A549 (cell line): ENCODE measurements around the gene ASAP2. TPM values are rescaled to one million over a fixed set of nuclear protein-coding genes. Genes with fewer than 3 reads are reported as not detected.

Experiments
- ATAC-seq, 2 experiments: fragments of 200-7000 bp in 1 of 2; fragments of >200 bp in 1 of 2; cut with Nextera tagmentation in 1 of 2; cut with Tn5 transposase in 1 of 2; 3 replicates each; pipeline versions ENCODE4 v1.8.0 to v1.9.1; 2018 to 2020; ENCODE audit warnings: mild to moderate bottlenecking in 1 of 2, moderate library complexity in 1 of 2
- CTCF ChIA-PET: fragments of 300-600 bp; sonication (Branson Sonifier 250); formaldehyde crosslinking; extraction: SDS; loops from one replicate; lab custom pipeline; 2021; ENCODE audit warnings: antibody characterized with exemption, inconsistent platforms; lab: Yijun Ruan, JAX
- POLR2A ChIA-PET: fragments of 350-600 bp; formaldehyde crosslinking; extraction: SDS; loops from one replicate; lab custom pipeline; 2021; ENCODE audit warnings: antibody characterized with exemption, inconsistent platforms; lab: Yijun Ruan, JAX
- DNase-seq, 2 experiments: peaks; one replicate each; pipeline versions ENCODE4 v3.0.0 to v3.0.0-alpha.2; 2011 to 2016; ENCODE audit warnings: low read depth in 1 of 2, low spot score in 1 of 2
- FAIRE-seq: peaks from 2 replicates; lab custom pipeline; 2011; peaks lifted over from hg19 to GRCh38; lab: Jason Lieb, UNC
- H3K27ac ChIP-seq, 2 experiments: fragments of >200 bp; sonication (Bioruptor Twin); formaldehyde crosslinking; 3 replicates each; pipeline ENCODE4 v1.5.1; 2016 to 2017
- H3K4me1 ChIP-seq: fragments of >200 bp; sonication (Bioruptor Twin); formaldehyde crosslinking; 3 replicates; pipeline ENCODE4 v1.6.1; 2016
- H3K4me2 ChIP-seq: fragments of >200 bp; sonication (Bioruptor Twin); formaldehyde crosslinking; 3 replicates; pipeline ENCODE4 v1.6.1; 2016
- H3K4me3 ChIP-seq: fragments of >200 bp; sonication (Bioruptor Twin); formaldehyde crosslinking; 3 replicates; pipeline ENCODE4 v1.5.1; 2016
- H3K9me3 ChIP-seq: fragments of >200 bp; sonication (Bioruptor Twin); formaldehyde crosslinking; 3 replicates; pipeline ENCODE4 v1.6.1; 2016
- CHD2 ChIP-seq: fragments of 150-350 bp; IDR thresholded peaks from 2 replicates; pipeline ENCODE4 v1.6.1; 2014; ENCODE audit warnings: low read length; ENCODE audit not compliant: partially characterized antibody
- EHMT2 ChIP-seq: fragments of 200-600 bp; sonication (generic); IDR thresholded peaks from 2 replicates; pipeline ENCODE4 v1.6.1; 2016; ENCODE audit warnings: antibody characterized with exemption, low read depth, mild to moderate bottlenecking, moderate library complexity
- EP300 ChIP-seq, 2 experiments: fragments of >200 bp; sonication (Bioruptor Twin); formaldehyde crosslinking; IDR thresholded peaks; 2 replicates in 1 of 2; 3 replicates in 1 of 2; pipeline ENCODE4 v1.6.1; 2016 to 2017
- FOSB ChIP-seq: fragments of 250-450 bp; sonication (Bioruptor Pico); IDR thresholded peaks from 2 replicates; pipeline ENCODE4 v1.5.0; 2020; ENCODE audit warnings: mild to moderate bottlenecking, moderate library complexity
- HOXB13 ChIP-seq: fragments of 250-450 bp; sonication (Bioruptor Pico); IDR thresholded peaks from 2 replicates; pipeline ENCODE4 v1.5.0; 2020; ENCODE audit warnings: low read depth, mild to moderate bottlenecking, moderate library complexity
- KDM1A ChIP-seq: fragments of 200-600 bp; sonication (generic); IDR thresholded peaks from 2 replicates; pipeline ENCODE4 v1.6.1; 2016; ENCODE audit warnings: low read depth, mild to moderate bottlenecking
- RAD21 ChIP-seq, 2 experiments: fragments of >200 bp in 1 of 2; sonication (Bioruptor Twin) in 1 of 2; formaldehyde crosslinking in 1 of 2; IDR thresholded peaks in 1 of 2; conservative IDR thresholded peaks in 1 of 2; 2 replicates in 1 of 2; 3 replicates in 1 of 2; pipeline ENCODE4 v1.6.1; 2012 to 2018; ENCODE audit warnings: inconsistent platforms in 1 of 2
- RFX5 ChIP-seq: fragments of 450-650 bp; IDR thresholded peaks from 2 replicates; pipeline ENCODE4 v1.7.1; 2014; ENCODE audit warnings: antibody characterized with exemption, mild to moderate bottlenecking, moderate library complexity
- RNF2 ChIP-seq: fragments of 200-600 bp; sonication (generic); IDR thresholded peaks from 2 replicates; pipeline ENCODE4 v1.6.1; 2016; ENCODE audit warnings: low read depth, mild to moderate bottlenecking, antibody characterized with exemption, moderate library complexity, borderline replicate concordance
- ZFP36 ChIP-seq: fragments of 450-650 bp; IDR thresholded peaks from 2 replicates; pipeline ENCODE4 v1.6.1; 2014; ENCODE audit warnings: borderline replicate concordance; ENCODE audit not compliant: partially characterized antibody
- WGBS: methylation state at CpG from one replicate; pipeline ENCODE4 v1.1.6; 2017; ENCODE audit errors: missing lambda C conversion rate; 5-methylcytosine and 5-hydroxymethylcytosine counted together
- polyA plus RNA-seq, 4 experiments: library from polyadenylated mRNA; depleted of rRNA in 3 of 4; stranded (reverse); fragments of >200 nt; fragmentation: RNase III in 1 of 4; extraction: RNeasy Plus Mini Kit Qiagen cat#74134 plus additional on column Dnase treatment in 1 of 4; gene quantifications; 2 replicates in 3 of 4; 3 replicates in 1 of 4; pipeline ENCODE4 v1.2.3, GENCODE V29; 2011 to 2017
- TF ChIP-seq, protein P1 (sequence below): IDR thresholded peaks from 2 replicates; pipeline ENCODE4 v1.6.1; 2012
- TF ChIP-seq, protein P2 (sequence below): fragments of >200 bp; sonication (Bioruptor Twin); formaldehyde crosslinking; IDR thresholded peaks from 3 replicates; pipeline ENCODE4 v1.6.1; 2016
- TF ChIP-seq, protein P3 (sequence below): fragments of 150-350 bp; IDR thresholded peaks from 2 replicates; pipeline ENCODE4 v1.6.1; 2014; ENCODE audit warnings: low read depth, mild to moderate bottlenecking, low read length

The ASAP2 gene
- polyA plus RNA-seq, 2 of the 4 experiments (the other 2 are of a cell fraction) = 17.8 to 27.9 TPM

DNA sequence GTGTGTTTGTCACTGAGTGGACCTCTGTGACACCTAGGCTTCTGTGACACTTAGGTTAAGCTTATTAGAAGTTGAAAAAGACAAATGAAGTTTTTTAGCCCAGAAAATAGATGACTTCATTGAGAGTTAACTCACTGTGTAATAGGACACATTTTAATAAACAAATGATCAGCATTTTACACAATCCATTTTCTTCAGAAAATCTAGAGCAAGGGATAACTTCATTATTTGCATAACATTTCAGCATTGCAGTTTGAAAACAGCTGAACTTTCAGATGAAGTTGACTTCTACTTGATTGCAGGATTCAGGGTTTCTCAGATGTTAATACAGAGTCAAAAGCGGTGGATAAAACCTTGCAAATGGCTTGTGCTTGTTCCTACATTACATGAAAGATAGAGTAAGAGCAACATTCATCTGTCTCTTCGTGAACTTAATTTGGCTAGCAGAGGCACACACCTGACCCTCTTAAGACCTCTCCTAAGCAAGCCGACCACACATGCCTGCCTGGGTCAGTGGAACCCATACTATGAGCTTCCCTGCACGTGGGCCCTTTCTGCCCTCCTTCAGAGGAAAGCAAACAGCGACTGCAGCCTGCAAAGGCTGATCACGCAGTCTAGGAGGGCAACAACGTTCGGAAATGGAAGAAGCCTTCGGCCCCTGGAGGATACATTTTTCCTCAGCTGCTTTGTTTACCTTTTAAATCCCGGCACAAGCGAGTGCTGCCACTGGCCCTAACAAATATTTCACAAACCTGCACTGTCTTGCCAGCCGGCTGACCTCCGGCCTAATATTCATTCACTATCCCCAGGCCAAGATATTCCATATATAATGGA lies 200.1 kb downstream of the ASAP2 start:
- no peak for ATAC-seq
- CTCF ChIA-PET = interaction anchor here (1.3 kb wide), 1 partner anchor 264 kb away, joined by 3 read pairs; no protein-coding TSS in a partner anchor
- H3K27ac ChIP-seq = no peak overlapping the region
- no peaks in the 10 kb centered on the region for H3K9me3 ChIP-seq
- TF ChIP-seq FOSB = no peak
- TF ChIP-seq, protein P1, sequence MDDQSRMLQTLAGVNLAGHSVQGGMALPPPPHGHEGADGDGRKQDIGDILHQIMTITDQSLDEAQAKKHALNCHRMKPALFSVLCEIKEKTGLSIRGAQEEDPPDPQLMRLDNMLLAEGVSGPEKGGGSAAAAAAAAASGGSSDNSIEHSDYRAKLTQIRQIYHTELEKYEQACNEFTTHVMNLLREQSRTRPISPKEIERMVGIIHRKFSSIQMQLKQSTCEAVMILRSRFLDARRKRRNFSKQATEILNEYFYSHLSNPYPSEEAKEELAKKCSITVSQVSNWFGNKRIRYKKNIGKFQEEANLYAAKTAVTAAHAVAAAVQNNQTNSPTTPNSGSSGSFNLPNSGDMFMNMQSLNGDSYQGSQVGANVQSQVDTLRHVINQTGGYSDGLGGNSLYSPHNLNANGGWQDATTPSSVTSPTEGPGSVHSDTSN = no peak
- TF ChIP-seq, protein P2, sequence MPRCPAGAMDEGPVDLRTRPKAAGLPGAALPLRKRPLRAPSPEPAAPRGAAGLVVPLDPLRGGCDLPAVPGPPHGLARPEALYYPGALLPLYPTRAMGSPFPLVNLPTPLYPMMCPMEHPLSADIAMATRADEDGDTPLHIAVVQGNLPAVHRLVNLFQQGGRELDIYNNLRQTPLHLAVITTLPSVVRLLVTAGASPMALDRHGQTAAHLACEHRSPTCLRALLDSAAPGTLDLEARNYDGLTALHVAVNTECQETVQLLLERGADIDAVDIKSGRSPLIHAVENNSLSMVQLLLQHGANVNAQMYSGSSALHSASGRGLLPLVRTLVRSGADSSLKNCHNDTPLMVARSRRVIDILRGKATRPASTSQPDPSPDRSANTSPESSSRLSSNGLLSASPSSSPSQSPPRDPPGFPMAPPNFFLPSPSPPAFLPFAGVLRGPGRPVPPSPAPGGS = no peak
- FAIRE-seq = no peak
- H3K4me1 ChIP-seq = peaks cover 14% of the 10 kb centered on the region; the same call in 2 of the 3 replicates
- WGBS = 80% methylated on average over 13 of the region's 13 CpGs
- H3K4me2 ChIP-seq = no peak overlapping the region
- POLR2A ChIA-PET = no interaction called here
- H3K4me3 ChIP-seq = no peak overlapping the region
- DNase-seq = no peak

DNA sequence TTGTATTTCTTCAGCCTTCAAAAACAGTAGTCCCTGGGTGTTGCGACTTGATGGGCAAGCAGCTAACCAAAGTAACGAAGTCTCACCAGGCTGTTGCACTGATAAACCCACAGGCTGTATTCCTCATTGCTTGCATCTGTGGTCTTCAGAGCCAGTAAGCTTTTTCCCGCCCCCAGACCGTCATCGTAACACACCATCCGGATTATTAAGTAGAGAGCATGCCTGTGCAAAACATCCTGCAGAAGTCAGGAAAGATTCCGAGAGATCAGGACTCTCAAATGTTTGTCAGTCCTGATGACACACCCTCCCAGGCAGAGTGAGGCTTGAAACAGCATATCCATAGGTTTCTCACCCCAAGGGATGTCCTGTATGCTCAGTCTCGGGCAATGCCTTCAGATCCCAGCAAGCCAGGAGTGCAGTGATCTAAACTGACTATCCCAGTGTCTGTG lies 200.8 kb downstream of the ASAP2 start:
- TF ChIP-seq, protein P3, sequence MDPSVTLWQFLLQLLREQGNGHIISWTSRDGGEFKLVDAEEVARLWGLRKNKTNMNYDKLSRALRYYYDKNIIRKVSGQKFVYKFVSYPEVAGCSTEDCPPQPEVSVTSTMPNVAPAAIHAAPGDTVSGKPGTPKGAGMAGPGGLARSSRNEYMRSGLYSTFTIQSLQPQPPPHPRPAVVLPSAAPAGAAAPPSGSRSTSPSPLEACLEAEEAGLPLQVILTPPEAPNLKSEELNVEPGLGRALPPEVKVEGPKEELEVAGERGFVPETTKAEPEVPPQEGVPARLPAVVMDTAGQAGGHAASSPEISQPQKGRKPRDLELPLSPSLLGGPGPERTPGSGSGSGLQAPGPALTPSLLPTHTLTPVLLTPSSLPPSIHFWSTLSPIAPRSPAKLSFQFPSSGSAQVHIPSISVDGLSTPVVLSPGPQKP = no peak
- no peak for TF ChIP-seq RNF2
- Histone ChIP-seq H3K27ac (no peak overlapping the region), H3K4me3 (no peak overlapping the region), H3K4me2 (no peak overlapping the region), H3K4me1 (peaks cover 14% of the 10 kb centered on the region; the same call in 2 of the 3 replicates), H3K9me3 (no peaks in the 10 kb centered on the region)
- ChIA-PET CTCF (interaction anchor here (1.3 kb wide), 1 partner anchor 264 kb away, joined by 3 read pairs; no protein-coding TSS in a partner anchor), POLR2A (no interaction called here)
- FAIRE-seq = no peak
- no peak for DNase-seq
- 92% methylated on average over 8 of the region's 8 CpGs for WGBS
- peak in 1 of 2 experiments; percentile 20; a peak in 1 of 6 replicates for ATAC-seq

DNA sequence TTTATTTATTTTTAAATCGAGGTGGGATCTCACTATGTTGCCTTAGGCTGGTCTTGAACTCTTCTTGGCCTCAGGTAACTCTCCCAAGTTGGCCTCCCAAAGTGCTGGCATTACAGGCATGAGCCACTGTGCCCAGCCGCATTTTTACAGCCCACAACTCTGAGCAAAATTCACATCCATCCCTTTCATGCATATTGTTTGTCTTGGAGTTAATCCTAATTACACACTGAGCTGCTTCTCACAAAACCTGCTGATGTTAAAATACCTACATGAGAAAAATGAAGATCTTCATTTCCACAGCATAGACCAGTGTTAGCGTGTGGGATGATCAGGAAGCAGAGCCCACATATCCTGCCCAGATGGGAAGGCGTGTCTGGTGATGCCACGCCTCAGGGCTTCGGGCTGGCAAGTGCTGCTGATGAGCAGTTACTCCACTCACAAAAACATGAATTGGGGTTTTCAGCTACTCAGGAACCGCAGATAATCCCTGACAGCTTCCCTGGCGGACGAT lies 202.1 kb downstream of the ASAP2 start:
- ChIA-PET CTCF (interaction anchor here (0.8 to 1.5 kb wide), 2 partner anchors 14 to 27 kb away, joined by 3 to 4 read pairs; no protein-coding TSS in a partner anchor), POLR2A (no interaction called here)
- H3K4me2 ChIP-seq = no peak overlapping the region
- 78% methylated on average over 9 of the region's 9 CpGs for WGBS
- FAIRE-seq (no peak), ATAC-seq (peak; percentile 42 to 49; a peak in 3 of 6 replicates), DNase-seq (no peak)
- H3K9me3 ChIP-seq = no peaks in the 10 kb centered on the region
- no peak overlapping the region for H3K4me3 ChIP-seq
- no peak overlapping the region for H3K27ac ChIP-seq
- TF ChIP-seq RAD21 (conservative IDR thresholded peaks at IDR 0.05 in 1 of 2, IDR thresholded peaks at IDR 0.05 in 1 of 2) (no peak), CHD2 (no peak), ZFP36 (no peak), HOXB13 (CRISPR knock-in tag) (no peak), EHMT2 (no peak), RFX5 (no peak), EP300 (IDR thresholded peaks at IDR 0.05) (no peak), KDM1A (no peak)
- TF ChIP-seq, protein P2 = no peak
- H3K4me1 ChIP-seq = peaks cover 8% of the 10 kb centered on the region; the same call in 1 of the 3 replicates
